GM21515 (cell line): ENCODE measurements around the gene TMEM254.
"Not testable (repeated sequence)": the region's sequence is repeated elsewhere in the genome, so short reads cannot be mapped to it uniquely, and the experiment has no call there.

Experiments used
- ATAC-seq: cut with Tn5 transposase; IDR thresholded peaks from one replicate; pipeline ENCODE4 v1.9.1; 2021; ENCODE audit not compliant: unreplicated experiment

The TMEM254 gene

GRCh38 chr10:80132299-80133139 lies 54.1 kb downstream of the TMEM254 start, which contains the start of gene PLAC9:
Gene PLAC9 (plus strand): TSS chr10:80132730. CDS start chr10:80132763, 33 bp downstream.
- ATAC-seq: no peak

GRCh38 chr10:80133206-80133605 lies 54.7 kb downstream of the TMEM254 start:
- no peak for ATAC-seq

- ATAC-seq: not testable (repeated sequence)
These were observed 55.2 kb downstream of the TMEM254 start for GRCh38 chr10:80133687-80134086.

- ATAC-seq: no peak
These were observed 57.7 kb downstream of the TMEM254 start for GRCh38 chr10:80136134-80136571.

- ATAC-seq: no peak
These were observed 58.8 kb downstream of the TMEM254 start for GRCh38 chr10:80137031-80137862.

GRCh38 chr10:80137920-80138319 lies 59.5 kb downstream of the TMEM254 start:
- ATAC-seq: no peak

- ATAC-seq: no peak
These were observed 60.8 kb downstream of the TMEM254 start for GRCh38 chr10:80139265-80139664.

- no peak for ATAC-seq
These were observed 61.8 kb downstream of the TMEM254 start for GRCh38 chr10:80140251-80140650.

- no peak for ATAC-seq
These were observed 63.4 kb downstream of the TMEM254 start for GRCh38 chr10:80141696-80142460.
